Fibroblast of lung (primary cell): ENCODE data around the gene CMSS1. TPM values are rescaled to one million over a fixed set of nuclear protein-coding genes. Genes with fewer than 3 reads are reported as not detected.

Experiments
- DNase-seq, 2 donors: peaks; one replicate each; pipeline versions ENCODE4 v3.0.0 to v3.0.0-alpha.2; 2010; ENCODE audit warnings: low read depth in 2 of 2
- H2AFZ ChIP-seq: 2 replicates; pipeline ENCODE4 v1.5.1; 2012; ENCODE audit warnings: low read length, control low read depth, inconsistent platforms
- H3K27ac ChIP-seq: 2 replicates; pipeline ENCODE4 v1.5.1; 2011; ENCODE audit warnings: low read length, control low read depth; ENCODE audit not compliant: insufficient read depth
- H3K27me3 ChIP-seq: 2 replicates; pipeline ENCODE4 v1.5.1; 2011; ENCODE audit warnings: mild to moderate bottlenecking, low read length; ENCODE audit not compliant: control insufficient read depth, insufficient read depth
- H3K36me3 ChIP-seq: 2 replicates; pipeline ENCODE4 v1.5.1; 2011; ENCODE audit warnings: low read length; ENCODE audit not compliant: control insufficient read depth, insufficient read depth
- H3K4me1 ChIP-seq: 2 replicates; pipeline ENCODE4 v1.5.1; 2011; ENCODE audit warnings: low read length; ENCODE audit not compliant: control insufficient read depth, insufficient read depth; ENCODE audit errors: extremely low read depth
- H3K4me2 ChIP-seq: 2 replicates; pipeline ENCODE4 v1.5.1; 2011; ENCODE audit warnings: low read length, control low read depth; ENCODE audit not compliant: insufficient read depth; ENCODE audit errors: extremely low read depth
- H3K4me3 ChIP-seq, 4 experiments: fragments of 200-600 bp in 1 of 4; sonication (generic) in 1 of 4; replicated peaks in 1 of 4; 2 replicates each; pipeline ENCODE4 v1.5.1; 2011 to 2016; ENCODE audit warnings: low read length in 4 of 4, low read depth in 3 of 4, mild to moderate bottlenecking in 3 of 4, control low read depth in 2 of 4, inconsistent platforms in 1 of 4, mixed read lengths in 1 of 4; ENCODE audit not compliant: insufficient read depth in 1 of 4; ENCODE audit errors: control extremely low read depth in 1 of 4
- H3K79me2 ChIP-seq: 2 replicates; pipeline ENCODE4 v1.5.1; 2012; ENCODE audit warnings: mild to moderate bottlenecking, low read length, inconsistent platforms; ENCODE audit not compliant: control insufficient read depth, insufficient read depth
- H3K9ac ChIP-seq: 2 replicates; pipeline ENCODE4 v1.5.1; 2011; ENCODE audit warnings: mild to moderate bottlenecking, low read length, control low read depth; ENCODE audit not compliant: insufficient read depth
- H3K9me3 ChIP-seq: 2 replicates; pipeline ENCODE4 v1.5.1; 2012; ENCODE audit warnings: low read depth, low read length; ENCODE audit not compliant: control insufficient read depth, insufficient read depth
- H4K20me1 ChIP-seq: 2 replicates; pipeline ENCODE4 v1.5.1; 2011; ENCODE audit warnings: low read length; ENCODE audit not compliant: control insufficient read depth, insufficient read depth; ENCODE audit errors: extremely low read depth
- EZH2 ChIP-seq: IDR thresholded peaks from 2 replicates; pipeline ENCODE4 v1.5.1; 2012; ENCODE audit warnings: low read length, control low read depth, mild to moderate bottlenecking; ENCODE audit errors: missing control alignments
- polyA plus RNA-seq, 2 donors: library from polyadenylated mRNA; depleted of rRNA in 1 of 2; stranded (reverse) in 1 of 2; unstranded in 1 of 2; fragments of >200 nt; gene quantifications; 2 replicates each; pipeline ENCODE4 v1.2.1, GENCODE V29; 2011 to 2012; ENCODE audit warnings: missing spikeins in 1 of 2
- total RNA-seq: library from RNA; depleted of rRNA; stranded (reverse); fragments of >200 nt; gene quantifications from 2 replicates; pipeline ENCODE4 v1.2.1, GENCODE V29; 2014
- TF ChIP-seq, protein P1 (sequence below), 2 donors: IDR thresholded peaks in 1 of 2; conservative IDR thresholded peaks in 1 of 2; 1 replicate in 1 of 2; 2 replicates in 1 of 2; pipeline ENCODE4 v1.5.1; 2011 to 2012; ENCODE audit warnings: low read length in 2 of 2, control low read depth in 1 of 2, inconsistent platforms in 1 of 2, low read depth in 1 of 2, mild to moderate bottlenecking in 1 of 2

The CMSS1 gene
- total and polyA plus RNA-seq, 2 donors (not counting 1 experiment from before 2014, with no cell fraction given) = 6.9 to 13.2 TPM

- peaks cover 30% of the 10 kb centered on the region for H3K79me2 ChIP-seq
- H3K4me1 ChIP-seq = no peaks in the 10 kb centered on the region
- H3K4me2 ChIP-seq = no peak overlapping the region
- no peak overlapping the region for H3K4me3 ChIP-seq
- H4K20me1 ChIP-seq = no peaks in the 10 kb centered on the region
- no peaks in the 10 kb centered on the region for H3K9me3 ChIP-seq
- H3K9ac ChIP-seq = no peak overlapping the region
- no peaks in the 10 kb centered on the region for H3K27me3 ChIP-seq
- no peak overlapping the region for H3K27ac ChIP-seq
- no peak overlapping the region for H2AFZ ChIP-seq
- no peak for TF ChIP-seq EZH2
- TF ChIP-seq, protein P1, sequence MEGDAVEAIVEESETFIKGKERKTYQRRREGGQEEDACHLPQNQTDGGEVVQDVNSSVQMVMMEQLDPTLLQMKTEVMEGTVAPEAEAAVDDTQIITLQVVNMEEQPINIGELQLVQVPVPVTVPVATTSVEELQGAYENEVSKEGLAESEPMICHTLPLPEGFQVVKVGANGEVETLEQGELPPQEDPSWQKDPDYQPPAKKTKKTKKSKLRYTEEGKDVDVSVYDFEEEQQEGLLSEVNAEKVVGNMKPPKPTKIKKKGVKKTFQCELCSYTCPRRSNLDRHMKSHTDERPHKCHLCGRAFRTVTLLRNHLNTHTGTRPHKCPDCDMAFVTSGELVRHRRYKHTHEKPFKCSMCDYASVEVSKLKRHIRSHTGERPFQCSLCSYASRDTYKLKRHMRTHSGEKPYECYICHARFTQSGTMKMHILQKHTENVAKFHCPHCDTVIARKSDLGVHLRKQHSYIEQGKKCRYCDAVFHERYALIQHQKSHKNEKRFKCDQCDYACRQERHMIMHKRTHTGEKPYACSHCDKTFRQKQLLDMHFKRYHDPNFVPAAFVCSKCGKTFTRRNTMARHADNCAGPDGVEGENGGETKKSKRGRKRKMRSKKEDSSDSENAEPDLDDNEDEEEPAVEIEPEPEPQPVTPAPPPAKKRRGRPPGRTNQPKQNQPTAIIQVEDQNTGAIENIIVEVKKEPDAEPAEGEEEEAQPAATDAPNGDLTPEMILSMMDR (conservative IDR thresholded peaks at IDR 0.05 in 1 of 2, IDR thresholded peaks at IDR 0.05 in 1 of 2; ENCODE audit: low read depth in 1 of 2, low read length in 2 of 2) = no peak
- peak; percentile 74 to 95 for DNase-seq
- H3K36me3 ChIP-seq = no peaks in the 10 kb centered on the region
Measured at GRCh38 chr3:99878005-99878404, 60.3 kb downstream of the CMSS1 start.

GRCh38 chr3:99879275-99879674 lies 61.6 kb downstream of the CMSS1 start:
- Histone ChIP-seq H3K79me2 (peaks cover 18% of the 10 kb centered on the region), H3K27ac (no peak overlapping the region), H3K4me3 (no peak overlapping the region), H3K9me3 (no peaks in the 10 kb centered on the region), H3K4me2 (no peak overlapping the region), H3K4me1 (no peaks in the 10 kb centered on the region), H3K9ac (no peak overlapping the region), H3K27me3 (no peaks in the 10 kb centered on the region), H3K36me3 (no peaks in the 10 kb centered on the region), H2AFZ (no peak overlapping the region), H4K20me1 (no peaks in the 10 kb centered on the region)
- TF ChIP-seq EZH2 = no peak
- TF ChIP-seq, protein P1 (conservative IDR thresholded peaks at IDR 0.05 in 1 of 2, IDR thresholded peaks at IDR 0.05 in 1 of 2; ENCODE audit: low read depth in 1 of 2, low read length in 2 of 2) = no peak
- DNase-seq = no peak

GRCh38 chr3:99881121-99881524 lies 63.5 kb downstream of the CMSS1 start:
- Histone ChIP-seq H4K20me1 (no peaks in the 10 kb centered on the region), H2AFZ (no peak overlapping the region), H3K27me3 (no peaks in the 10 kb centered on the region), H3K9me3 (no peaks in the 10 kb centered on the region), H3K27ac (no peak overlapping the region), H3K4me1 (no peaks in the 10 kb centered on the region), H3K79me2 (peaks cover 1% of the 10 kb centered on the region), H3K36me3 (no peaks in the 10 kb centered on the region), H3K9ac (no peak overlapping the region), H3K4me2 (no peak overlapping the region), H3K4me3 (no peak overlapping the region)
- TF ChIP-seq, protein P1 (conservative IDR thresholded peaks at IDR 0.05 in 1 of 2, IDR thresholded peaks at IDR 0.05 in 1 of 2; ENCODE audit: low read depth in 1 of 2, low read length in 2 of 2) = no peak
- TF ChIP-seq EZH2 = no peak
- DNase-seq = peak in 1 of 2 donors; percentile 61
